Heart left ventricle (tissue), 13 donors: ENCODE data around the gene KCNMA1.

ENCODE experiments used
- POLR2A ChIP-seq, 2 donors: fragments of 450-650 bp; IDR thresholded peaks; one replicate each; pipeline ENCODE4 v1.6.1; 2017; ENCODE audit warnings: antibody characterized with exemption in 2 of 2, mild to moderate bottlenecking in 2 of 2, moderate library complexity in 2 of 2
- TF ChIP-seq, protein P1 (sequence below), 12 donors: fragments of 200-600 bp; sonication (generic) in 4 of 12; IDR thresholded peaks; one replicate each; pipeline versions ENCODE4 v1.5.0 to v1.8.0; 2018 to 2022; ENCODE audit warnings: antibody characterized with exemption in 12 of 12, mild to moderate bottlenecking in 5 of 12
- donor health status: ischemic (EF 13 %, LVEDD 7.1; RV severe dilation, severe dysfunction).
- donor health status: DM: no; HTN: yes; CAD: no.
- donor health status: DM: no; HTN: no; CAD: no.
- donor health status: ischemic (EF 25% LVEDD 6.9; RV normal size, moderate dysfunction).
- donor health status: ischemic (EF 25% LVEDD 5.7; RV mildly dilated, moderate dysfunction).
- donor health status: ischemic (EF 35%, LVEDD 5.7; RV mildly dilated, moderate dysfunction).
- donor health status: nonischemic (EF 11% LVEDD 7.7; RV severe dilation, severe dysfunction).
- donor health status: DM: yes; HTN: yes; CAD: no.
- donor health status: PGD.
- donor health status: ischemic (EF 29% LVEDD 5.4; RV normal size, mild dysfunction).
- donor health status: nonischemic (EF 23%, LVEDD 6.1; RV moderate dilation, normal function).

GRCh38 chr10:77072836-77073662 lies 564.6 kb downstream of the KCNMA1 start:
- TF ChIP-seq, protein P1, sequence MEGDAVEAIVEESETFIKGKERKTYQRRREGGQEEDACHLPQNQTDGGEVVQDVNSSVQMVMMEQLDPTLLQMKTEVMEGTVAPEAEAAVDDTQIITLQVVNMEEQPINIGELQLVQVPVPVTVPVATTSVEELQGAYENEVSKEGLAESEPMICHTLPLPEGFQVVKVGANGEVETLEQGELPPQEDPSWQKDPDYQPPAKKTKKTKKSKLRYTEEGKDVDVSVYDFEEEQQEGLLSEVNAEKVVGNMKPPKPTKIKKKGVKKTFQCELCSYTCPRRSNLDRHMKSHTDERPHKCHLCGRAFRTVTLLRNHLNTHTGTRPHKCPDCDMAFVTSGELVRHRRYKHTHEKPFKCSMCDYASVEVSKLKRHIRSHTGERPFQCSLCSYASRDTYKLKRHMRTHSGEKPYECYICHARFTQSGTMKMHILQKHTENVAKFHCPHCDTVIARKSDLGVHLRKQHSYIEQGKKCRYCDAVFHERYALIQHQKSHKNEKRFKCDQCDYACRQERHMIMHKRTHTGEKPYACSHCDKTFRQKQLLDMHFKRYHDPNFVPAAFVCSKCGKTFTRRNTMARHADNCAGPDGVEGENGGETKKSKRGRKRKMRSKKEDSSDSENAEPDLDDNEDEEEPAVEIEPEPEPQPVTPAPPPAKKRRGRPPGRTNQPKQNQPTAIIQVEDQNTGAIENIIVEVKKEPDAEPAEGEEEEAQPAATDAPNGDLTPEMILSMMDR (IDR thresholded peaks at IDR 0.05) = no peak
- no peak for TF ChIP-seq POLR2A (IDR thresholded peaks at IDR 0.05)
